GM10266 (cell line): ENCODE data around the gene DLGAP3.
A peak's percentile ranks its signal among the peaks of the same experiment; 100 is the strongest.

Experiments used
- DNase-seq: peaks from one replicate; pipeline ENCODE4 v3.0.0; 2012; ENCODE audit errors: extremely low spot score
- TF ChIP-seq, protein P1 (sequence below): IDR thresholded peaks from 2 replicates; pipeline ENCODE4 v1.5.1; 2012; ENCODE audit warnings: mild to moderate bottlenecking, low read depth; ENCODE audit not compliant: control insufficient read depth, insufficient read depth; ENCODE audit errors: missing control alignments

The DLGAP3 gene

DNA sequence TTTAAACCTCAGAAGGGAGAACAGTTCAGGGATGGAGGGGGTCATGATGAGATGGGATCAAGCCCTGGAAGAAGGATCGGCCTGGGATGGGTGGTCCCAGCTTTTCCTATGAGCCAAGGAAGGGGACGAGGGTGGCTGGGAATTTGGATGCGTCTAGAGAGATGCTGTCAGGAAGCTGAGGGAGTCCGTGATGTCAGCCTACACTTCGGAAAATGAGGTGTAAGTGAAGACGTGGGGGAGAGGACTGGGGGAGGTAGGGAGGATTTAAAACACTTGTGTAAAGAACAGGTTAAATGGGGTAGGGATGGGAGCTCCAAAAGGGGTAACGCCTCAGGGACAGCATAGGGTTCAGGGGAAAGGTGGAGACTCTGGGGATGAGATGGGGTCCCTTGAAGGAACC, 27.5 kb downstream of the DLGAP3 start:
- DNase-seq, result no peak
- TF ChIP-seq, protein P1, sequence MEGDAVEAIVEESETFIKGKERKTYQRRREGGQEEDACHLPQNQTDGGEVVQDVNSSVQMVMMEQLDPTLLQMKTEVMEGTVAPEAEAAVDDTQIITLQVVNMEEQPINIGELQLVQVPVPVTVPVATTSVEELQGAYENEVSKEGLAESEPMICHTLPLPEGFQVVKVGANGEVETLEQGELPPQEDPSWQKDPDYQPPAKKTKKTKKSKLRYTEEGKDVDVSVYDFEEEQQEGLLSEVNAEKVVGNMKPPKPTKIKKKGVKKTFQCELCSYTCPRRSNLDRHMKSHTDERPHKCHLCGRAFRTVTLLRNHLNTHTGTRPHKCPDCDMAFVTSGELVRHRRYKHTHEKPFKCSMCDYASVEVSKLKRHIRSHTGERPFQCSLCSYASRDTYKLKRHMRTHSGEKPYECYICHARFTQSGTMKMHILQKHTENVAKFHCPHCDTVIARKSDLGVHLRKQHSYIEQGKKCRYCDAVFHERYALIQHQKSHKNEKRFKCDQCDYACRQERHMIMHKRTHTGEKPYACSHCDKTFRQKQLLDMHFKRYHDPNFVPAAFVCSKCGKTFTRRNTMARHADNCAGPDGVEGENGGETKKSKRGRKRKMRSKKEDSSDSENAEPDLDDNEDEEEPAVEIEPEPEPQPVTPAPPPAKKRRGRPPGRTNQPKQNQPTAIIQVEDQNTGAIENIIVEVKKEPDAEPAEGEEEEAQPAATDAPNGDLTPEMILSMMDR, result no peak

DNA sequence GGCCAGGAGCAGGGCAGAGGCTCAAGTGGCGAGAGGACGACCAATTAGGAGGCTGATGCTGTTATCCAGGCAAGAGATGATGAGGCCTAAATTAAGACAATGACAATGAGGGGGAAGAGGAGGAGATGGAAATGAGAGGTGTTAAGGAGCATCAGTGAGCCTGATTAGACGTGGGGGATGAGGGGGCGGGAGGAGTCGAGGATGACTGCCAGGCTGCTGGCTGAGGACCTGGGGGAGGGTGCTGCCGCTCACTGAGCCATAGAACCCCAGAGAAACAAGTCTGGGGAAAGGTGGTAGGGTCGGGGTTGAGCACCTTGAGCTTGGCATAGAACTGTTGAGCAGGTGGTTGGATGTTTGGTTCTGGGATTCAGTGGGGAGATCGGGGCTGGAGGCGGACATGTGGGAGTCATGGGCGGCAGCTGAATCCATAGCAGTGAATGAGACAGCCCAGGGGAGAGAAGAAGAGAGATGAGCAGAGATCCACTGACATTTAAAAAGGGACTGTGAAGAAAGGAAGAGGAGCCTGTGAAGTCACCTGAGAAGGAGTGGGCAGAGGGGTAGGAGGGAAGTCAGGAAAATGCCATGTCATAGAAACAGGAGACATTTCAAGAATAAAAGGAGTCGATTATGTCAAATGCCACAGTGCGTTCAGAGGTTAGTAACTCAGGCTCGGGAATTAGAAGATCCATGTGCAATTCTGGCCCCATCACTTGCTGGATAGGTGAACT, 28.5 kb downstream of the DLGAP3 start:
- DNase-seq, result no peak

DNA sequence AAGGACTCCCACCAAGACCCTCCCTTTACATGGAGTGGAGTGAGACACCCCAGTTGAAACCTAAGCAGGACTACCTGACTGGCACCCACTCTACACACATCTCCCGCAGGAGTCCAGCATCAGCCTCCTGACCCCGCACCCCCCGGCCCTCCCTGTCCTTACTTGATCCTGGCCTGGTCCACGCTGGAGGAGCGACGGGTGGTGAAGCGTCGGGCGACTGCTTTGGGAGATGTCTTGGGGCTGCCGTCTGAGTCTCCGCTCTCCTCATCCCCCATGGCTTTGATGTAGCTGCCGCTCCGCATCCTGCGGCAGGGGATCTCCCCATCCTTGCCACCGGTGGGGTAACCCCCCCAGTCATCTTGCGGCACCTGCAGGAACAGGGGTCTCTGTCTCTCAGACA, 29.5 kb downstream of the DLGAP3 start:
- TF ChIP-seq, protein P1, result no peak
- DNase-seq, result no peak

More for the DNA sequence above, 28.5 kb downstream of the DLGAP3 start:
- TF ChIP-seq, protein P1, result no peak

DNA sequence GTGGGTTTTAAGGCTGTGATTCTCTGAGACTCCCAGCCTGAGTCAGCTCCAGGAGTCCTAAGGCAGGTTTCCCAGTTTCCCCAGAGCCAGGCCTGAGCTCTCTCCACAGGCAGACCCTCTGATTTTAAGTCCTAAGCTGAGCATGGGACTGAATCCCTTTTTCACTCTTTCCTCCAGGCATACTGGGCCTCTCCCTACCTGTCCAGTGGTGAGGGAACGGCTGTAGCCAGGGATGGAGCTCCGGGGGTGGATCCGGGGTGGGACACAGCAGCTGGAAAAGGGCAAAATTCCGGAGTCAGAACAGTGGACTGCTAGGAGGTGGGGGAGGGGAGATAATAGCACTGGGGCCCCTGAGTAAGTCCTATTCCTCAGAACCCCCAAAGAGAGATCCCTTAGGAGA, 30.0 kb downstream of the DLGAP3 start:
- TF ChIP-seq, protein P1, result no peak
- no peak for DNase-seq

DNA sequence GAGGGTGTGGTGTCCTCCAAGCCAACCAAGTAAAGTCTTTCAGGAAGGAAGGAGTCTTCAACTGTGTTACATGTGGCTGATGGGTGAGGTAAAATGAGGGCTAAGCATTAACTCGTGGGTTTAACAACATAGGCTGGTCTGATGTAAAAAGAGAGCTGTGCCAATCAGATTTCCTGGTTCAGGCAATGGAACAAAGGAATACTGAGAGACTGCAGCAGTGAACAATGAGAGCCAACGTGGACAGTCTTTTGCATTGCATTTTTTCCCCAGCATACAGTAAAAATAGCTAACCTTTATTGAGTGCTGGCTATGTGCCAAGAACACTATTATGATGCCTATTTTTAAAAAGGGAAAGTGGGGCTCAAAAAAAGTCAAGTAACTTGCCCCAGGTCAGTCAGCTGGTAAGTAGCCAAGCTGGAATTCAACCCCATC, 31.1 kb downstream of the DLGAP3 start:
- DNase-seq, result no peak
- TF ChIP-seq, protein P1, result no peak

DNA sequence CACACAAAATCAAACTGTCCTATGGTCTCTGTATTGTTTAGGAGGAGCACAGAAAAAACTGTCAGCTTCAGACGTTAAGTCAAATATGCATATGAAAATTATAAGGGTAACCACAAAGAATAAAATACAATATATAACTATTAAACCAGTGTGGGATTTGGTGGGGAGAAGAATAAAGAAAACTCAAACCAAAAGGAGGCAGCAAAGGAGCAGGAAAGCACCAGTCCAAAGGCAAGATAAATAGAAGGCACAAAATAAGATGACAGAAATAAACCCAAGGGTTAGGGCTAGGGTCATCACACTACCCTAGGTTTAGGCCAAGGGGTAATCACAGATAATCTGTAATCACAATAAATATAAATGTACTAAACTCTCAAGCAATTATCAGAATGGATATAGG, 32.8 kb downstream of the DLGAP3 start:
- DNase-seq, result no peak
- TF ChIP-seq, protein P1, result peak; percentile 40

DNA sequence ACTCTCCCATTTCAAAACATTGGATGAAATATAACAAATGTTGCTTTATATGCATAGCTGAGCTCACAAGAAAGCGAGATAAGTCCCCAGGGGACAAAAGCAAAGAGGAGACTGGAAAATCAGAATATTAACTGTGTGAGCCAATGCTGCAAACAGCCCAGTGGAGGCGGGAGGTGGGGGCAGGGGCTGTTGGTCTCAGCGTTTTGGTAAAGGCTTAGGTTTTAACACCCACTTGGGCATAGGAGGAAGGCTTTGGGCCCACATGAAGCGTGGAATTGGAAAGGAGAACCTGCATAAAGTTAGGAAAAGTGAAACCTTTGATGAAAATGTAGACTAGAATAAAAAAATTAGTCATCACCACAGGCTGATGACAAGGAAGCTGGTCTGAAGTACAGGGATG, 39.7 kb downstream of the DLGAP3 start:
- DNase-seq, result no peak
- TF ChIP-seq, protein P1, result no peak
